H9 (cell line): ENCODE measurements around the gene GMNC. TPM values are rescaled to one million over a fixed set of nuclear protein-coding genes. Genes with fewer than 3 reads are reported as not detected.

Experiments used
- DNase-seq: peaks from one replicate; pipeline ENCODE4 v3.0.0-alpha.2; 2017
- H2AFZ ChIP-seq: one replicate; pipeline ENCODE4 v1.6.1; 2013; ENCODE audit warnings: mild to moderate bottlenecking, low read length, control low read depth, moderate library complexity
- H2AK5ac ChIP-seq: 2 replicates; pipeline ENCODE4 v1.6.1; 2013; ENCODE audit warnings: low read length, control low read depth, mixed read lengths; ENCODE audit not compliant: insufficient read length
- H2BK120ac ChIP-seq: one replicate; pipeline ENCODE4 v1.6.1; 2013; ENCODE audit warnings: low read depth, mild to moderate bottlenecking, low read length, control low read depth, inconsistent platforms; ENCODE audit not compliant: poor library complexity, severe bottlenecking
- H2BK12ac ChIP-seq: 2 replicates; pipeline ENCODE4 v1.6.1; 2013; ENCODE audit warnings: low read length, control low read depth, mixed read lengths, low read depth; ENCODE audit not compliant: insufficient read length
- H2BK15ac ChIP-seq: 2 replicates; pipeline ENCODE4 v1.6.1; 2013; ENCODE audit warnings: low read depth, low read length, control low read depth
- H2BK20ac ChIP-seq: one replicate; pipeline ENCODE4 v1.6.1; 2013; ENCODE audit warnings: low read depth, mild to moderate bottlenecking, low read length, control low read depth, inconsistent platforms; ENCODE audit not compliant: poor library complexity, severe bottlenecking
- H2BK5ac ChIP-seq: 2 replicates; pipeline ENCODE4 v1.6.1; 2013; ENCODE audit warnings: low read length, control low read depth, mixed read lengths; ENCODE audit not compliant: insufficient read length
- H3K14ac ChIP-seq: 2 replicates; pipeline ENCODE4 v1.6.1; 2013; ENCODE audit warnings: low read length, control low read depth; ENCODE audit not compliant: insufficient read depth
- H3K18ac ChIP-seq: 2 replicates; pipeline ENCODE4 v1.6.1; 2013; ENCODE audit warnings: low read depth, mild to moderate bottlenecking, mixed read lengths, low read length, control low read depth; ENCODE audit not compliant: insufficient read length
- H3K23ac ChIP-seq: 2 replicates; pipeline ENCODE4 v1.6.1; 2013; ENCODE audit warnings: low read length, control low read depth, mixed read lengths, low read depth; ENCODE audit not compliant: insufficient read length
- H3K23me2 ChIP-seq: 2 replicates; pipeline ENCODE4 v1.6.1; 2013; ENCODE audit warnings: low read depth, mild to moderate bottlenecking, mixed read lengths, low read length, control low read depth; ENCODE audit not compliant: insufficient read length, poor library complexity, severe bottlenecking
- H3K27ac ChIP-seq: 2 replicates; pipeline ENCODE4 v1.5.1; 2013; ENCODE audit warnings: low read length, control low read depth, mixed read lengths, low read depth; ENCODE audit not compliant: insufficient read length
- H3K27me3 ChIP-seq: 2 replicates; pipeline ENCODE4 v1.6.1; 2013; ENCODE audit warnings: low read length, control low read depth, inconsistent platforms; ENCODE audit not compliant: insufficient read depth
- H3K4ac ChIP-seq: 2 replicates; pipeline ENCODE4 v1.6.1; 2013; ENCODE audit warnings: low read depth, mild to moderate bottlenecking, control low read depth, inconsistent platforms, low read length, moderate library complexity
- H3K4me1 ChIP-seq: 2 replicates; pipeline ENCODE4 v1.6.1; 2013; ENCODE audit warnings: low read length, control low read depth, inconsistent platforms; ENCODE audit not compliant: insufficient read depth
- H3K4me2 ChIP-seq: 2 replicates; pipeline ENCODE4 v1.6.1; 2013; ENCODE audit warnings: low read length, control low read depth, mixed read lengths; ENCODE audit not compliant: insufficient read length, insufficient read depth
- H3K56ac ChIP-seq: 2 replicates; pipeline ENCODE4 v1.6.1; 2013; ENCODE audit warnings: low read depth, mild to moderate bottlenecking, mixed read lengths, low read length, control low read depth; ENCODE audit not compliant: insufficient read length
- H3K79me1 ChIP-seq: 2 replicates; pipeline ENCODE4 v1.6.1; 2013; ENCODE audit warnings: low read depth, mild to moderate bottlenecking, moderate library complexity, low read length, control low read depth, inconsistent platforms; ENCODE audit not compliant: insufficient read depth, poor library complexity, severe bottlenecking
- H3K79me2 ChIP-seq: 2 replicates; pipeline ENCODE4 v1.6.1; 2013; ENCODE audit warnings: low read length, control low read depth, inconsistent platforms; ENCODE audit not compliant: insufficient read depth
- H3K9ac ChIP-seq: 2 replicates; pipeline ENCODE4 v1.6.1; 2013; ENCODE audit warnings: low read length, control low read depth, mixed read lengths; ENCODE audit not compliant: insufficient read length; ENCODE audit errors: extremely low read depth
- H3K9me3 ChIP-seq: one replicate; pipeline ENCODE4 v1.6.1; 2013; ENCODE audit warnings: low read depth, low read length, inconsistent platforms; ENCODE audit not compliant: control insufficient read depth
- H3T11ph ChIP-seq: one replicate; pipeline ENCODE4 v1.6.1; 2013; ENCODE audit warnings: mild to moderate bottlenecking, low read length, control low read depth, inconsistent platforms
- H4K20me1 ChIP-seq: one replicate; pipeline ENCODE4 v1.6.1; 2013; ENCODE audit not compliant: control insufficient read depth, insufficient read length, insufficient read depth
- H4K5ac ChIP-seq: 2 replicates; pipeline ENCODE4 v1.6.1; 2013; ENCODE audit warnings: low read depth, mild to moderate bottlenecking, mixed read lengths, low read length, control low read depth; ENCODE audit not compliant: insufficient read length
- H4K8ac ChIP-seq: replicated peaks from 2 replicates; pipeline ENCODE4 v1.6.1; 2013; ENCODE audit warnings: low read length, control low read depth, mixed read lengths, low read depth; ENCODE audit not compliant: insufficient read length
- H4K91ac ChIP-seq: 2 replicates; pipeline ENCODE4 v1.6.1; 2013; ENCODE audit warnings: low read depth, mild to moderate bottlenecking, moderate library complexity, mixed read lengths, low read length, control low read depth; ENCODE audit not compliant: insufficient read length
- H3K27ac Mint-ChIP-seq, 3 experiments: 2 replicates in 2 of 3; 3 replicates in 1 of 3; pipeline ENCODE4 v1.8.0; 2020 to 2021; ENCODE audit warnings: mixed read lengths in 3 of 3, mild to moderate bottlenecking in 1 of 3, moderate library complexity in 1 of 3
- H3K27me3 Mint-ChIP-seq: 2 replicates; pipeline ENCODE4 v1.8.0; 2021; ENCODE audit warnings: low read depth, mild to moderate bottlenecking, moderate library complexity, mixed read lengths
- H3K36me3 Mint-ChIP-seq, 3 experiments: 2 replicates in 2 of 3; 3 replicates in 1 of 3; pipeline ENCODE4 v1.8.0; 2020 to 2021; ENCODE audit warnings: low read depth in 3 of 3, mixed read lengths in 3 of 3; ENCODE audit not compliant: insufficient read depth in 1 of 3
- H3K4me1 Mint-ChIP-seq, 2 experiments: 2 replicates each; pipeline ENCODE4 v1.8.0; 2020; ENCODE audit warnings: mixed read lengths in 2 of 2
- H3K4me3 Mint-ChIP-seq, 2 experiments: 2 replicates in 1 of 2; 3 replicates in 1 of 2; pipeline ENCODE4 v1.8.0; 2020 to 2021; ENCODE audit warnings: mild to moderate bottlenecking in 2 of 2, mixed read lengths in 2 of 2, moderate library complexity in 1 of 2
- H3K9me3 Mint-ChIP-seq, 2 experiments: 2 replicates in 1 of 2; 3 replicates in 1 of 2; pipeline ENCODE4 v1.8.0; 2020; ENCODE audit warnings: mild to moderate bottlenecking in 2 of 2, mixed read lengths in 2 of 2, moderate library complexity in 1 of 2
- WGBS: extraction: QIAGEN DNeasy Blood & Tissue Kit; methylation state at CpG from one replicate; pipeline ENCODE4 v1.1.7; 2013; ENCODE audit warnings: missing lambda C conversion rate, low lambda C conversion rate, mixed read lengths; ENCODE audit not compliant: insufficient read length; ENCODE audit errors: extremely low coverage; 5-methylcytosine and 5-hydroxymethylcytosine counted together
- total RNA-seq: library from RNA; stranded (reverse); gene quantifications from 2 replicates; pipeline ENCODE4 v1.2.1, GENCODE V29; 2021
- TF ChIP-seq, protein P1 (sequence below): fragments of 200-600 bp; sonication (generic); conservative IDR thresholded peaks from 3 replicates; pipeline ENCODE4 v1.8.0; 2021; ENCODE audit warnings: antibody characterized with exemption, mild to moderate bottlenecking

The GMNC gene
- total RNA-seq, 1 experiment from 2014 or later = not detected

DNA sequence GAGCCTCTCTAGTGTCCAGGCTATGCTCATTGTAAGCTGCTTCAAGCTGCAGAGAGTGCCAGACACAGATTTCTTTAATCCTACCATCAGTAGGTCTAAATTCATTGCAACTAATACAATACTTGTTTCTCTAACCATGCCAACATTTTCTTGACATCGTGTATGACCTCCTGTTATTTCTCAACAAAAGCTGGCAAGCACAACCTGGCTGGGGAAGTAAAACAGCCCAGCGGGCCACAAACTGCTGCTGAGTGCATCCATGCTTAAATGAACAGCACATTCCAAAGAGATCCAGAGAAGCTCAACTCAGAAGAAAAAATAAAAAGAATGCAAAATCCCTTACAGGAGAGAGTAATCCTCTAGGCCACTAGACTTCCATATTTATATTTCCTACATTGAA lies 36.5 kb downstream of the GMNC start:
- H3K56ac ChIP-seq = no peak overlapping the region
- H4K8ac ChIP-seq = no peak overlapping the region
- H3K4me3 Mint-ChIP-seq = no peak overlapping the region
- H3K23me2 ChIP-seq = no peaks in the 10 kb centered on the region
- H3K27ac ChIP-seq = no peak overlapping the region
- H2AK5ac ChIP-seq = no peak overlapping the region
- H2AFZ ChIP-seq = no peak overlapping the region
- H2BK5ac ChIP-seq = no peak overlapping the region
- H2BK20ac ChIP-seq = no peak overlapping the region
- no peak overlapping the region for H2BK12ac ChIP-seq
- no peak overlapping the region for H3K23ac ChIP-seq
- no peaks in the 10 kb centered on the region for H3K9me3 Mint-ChIP-seq
- no peak overlapping the region for H3K27ac Mint-ChIP-seq
- no peaks in the 10 kb centered on the region for H3K9me3 ChIP-seq
- no peaks in the 10 kb centered on the region for H3K36me3 Mint-ChIP-seq
- H4K20me1 ChIP-seq = no peaks in the 10 kb centered on the region
- H4K91ac ChIP-seq = no peak overlapping the region
- TF ChIP-seq, protein P1, sequence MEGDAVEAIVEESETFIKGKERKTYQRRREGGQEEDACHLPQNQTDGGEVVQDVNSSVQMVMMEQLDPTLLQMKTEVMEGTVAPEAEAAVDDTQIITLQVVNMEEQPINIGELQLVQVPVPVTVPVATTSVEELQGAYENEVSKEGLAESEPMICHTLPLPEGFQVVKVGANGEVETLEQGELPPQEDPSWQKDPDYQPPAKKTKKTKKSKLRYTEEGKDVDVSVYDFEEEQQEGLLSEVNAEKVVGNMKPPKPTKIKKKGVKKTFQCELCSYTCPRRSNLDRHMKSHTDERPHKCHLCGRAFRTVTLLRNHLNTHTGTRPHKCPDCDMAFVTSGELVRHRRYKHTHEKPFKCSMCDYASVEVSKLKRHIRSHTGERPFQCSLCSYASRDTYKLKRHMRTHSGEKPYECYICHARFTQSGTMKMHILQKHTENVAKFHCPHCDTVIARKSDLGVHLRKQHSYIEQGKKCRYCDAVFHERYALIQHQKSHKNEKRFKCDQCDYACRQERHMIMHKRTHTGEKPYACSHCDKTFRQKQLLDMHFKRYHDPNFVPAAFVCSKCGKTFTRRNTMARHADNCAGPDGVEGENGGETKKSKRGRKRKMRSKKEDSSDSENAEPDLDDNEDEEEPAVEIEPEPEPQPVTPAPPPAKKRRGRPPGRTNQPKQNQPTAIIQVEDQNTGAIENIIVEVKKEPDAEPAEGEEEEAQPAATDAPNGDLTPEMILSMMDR = no peak
- H3K4me1 ChIP-seq = no peaks in the 10 kb centered on the region
- H3K79me2 ChIP-seq = no peaks in the 10 kb centered on the region
- H3K79me1 ChIP-seq = no peaks in the 10 kb centered on the region
- H2BK15ac ChIP-seq = no peak overlapping the region
- no peak overlapping the region for H3K14ac ChIP-seq
- H4K5ac ChIP-seq = no peak overlapping the region
- no peak overlapping the region for H3K4me2 ChIP-seq
- H3K4me1 Mint-ChIP-seq = no peaks in the 10 kb centered on the region
- H2BK120ac ChIP-seq = no peak overlapping the region
- H3K27me3 ChIP-seq = no peaks in the 10 kb centered on the region
- DNase-seq = no peak
- H3T11ph ChIP-seq = no peak overlapping the region
- no peak overlapping the region for H3K18ac ChIP-seq
- H3K9ac ChIP-seq = no peak overlapping the region
- H3K4ac ChIP-seq = no peak overlapping the region
- H3K27me3 Mint-ChIP-seq = no peaks in the 10 kb centered on the region
- WGBS = no CpG with 5 or more reads among the region's 2 CpGs
